Frontal cortex (tissue), 4 donors: ENCODE results near the gene KIF4B. TPM values are rescaled to one million over a fixed set of nuclear protein-coding genes. Genes with fewer than 3 reads are reported as not detected.
"Not testable (repeated sequence)": the region's sequence is repeated elsewhere in the genome, so short reads cannot be mapped to it uniquely, and the experiment has no call there.

Experiments used
- DNase-seq, 2 donors: peaks; one replicate each; pipeline ENCODE4 v3.0.0; 2012; ENCODE audit warnings: low spot score in 2 of 2
- FAIRE-seq: peaks from 2 replicates; lab custom pipeline; 2012; peaks lifted over from hg19 to GRCh38; lab: Jason Lieb, UNC
- total RNA-seq: library from RNA; depleted of rRNA; stranded (reverse); fragments of >200 nt; gene quantifications from one replicate; pipeline ENCODE4 v1.2.3, GENCODE V29; 2014
- donor health status: control.
- donor health status: control.
- donor health status: control.

KIF4B gene
- 0.41 TPM for total RNA-seq

- FAIRE-seq (no peak), DNase-seq (no peak)
Observed at GRCh38 chr5:155013526-155013925, at the start of gene KIF4B. Gene KIF4B, plus strand, starts transcription at chr5:155013755. Its CDS starts 105 bp downstream, at chr5:155013860.

GRCh38 chr5:154966081-154966841 is 47.3 kb upstream of the KIF4B start:
- peak in 1 of 2 donors; percentile 5 for DNase-seq
- FAIRE-seq = no peak

GRCh38 chr5:154966874-154967273 is 46.7 kb upstream of the KIF4B start:
- DNase-seq (no peak), FAIRE-seq (no peak)

- DNase-seq = peak in 1 of 2 donors; percentile 18
- FAIRE-seq = no peak
Observed at GRCh38 chr5:154967421-154968024, 46.0 kb upstream of the KIF4B start.

- no peak for DNase-seq
- no peak for FAIRE-seq
Observed at GRCh38 chr5:154968953-154969352, 44.6 kb upstream of the KIF4B start.

GRCh38 chr5:154970759-154971158 is 42.8 kb upstream of the KIF4B start:
- no peak for FAIRE-seq

GRCh38 chr5:154971501-154971900 is 42.1 kb upstream of the KIF4B start:
- no peak for DNase-seq

More at GRCh38 chr5:154970759-154971158, 42.8 kb upstream of the KIF4B start:
- no peak for DNase-seq

GRCh38 chr5:154972476-154973080 is 41.0 kb upstream of the KIF4B start:
- no peak for FAIRE-seq
- peak; percentile 10 to 19 for DNase-seq

More at GRCh38 chr5:154971501-154971900, 42.1 kb upstream of the KIF4B start:
- FAIRE-seq = no peak

GRCh38 chr5:154976082-154976481 is 37.5 kb upstream of the KIF4B start:
- not testable (repeated sequence) for DNase-seq, FAIRE-seq

GRCh38 chr5:154977409-154977808 is 36.1 kb upstream of the KIF4B start:
- FAIRE-seq (no peak), DNase-seq (no peak)

- not testable (repeated sequence) for DNase-seq, FAIRE-seq
Observed at GRCh38 chr5:154978294-154978693, 35.3 kb upstream of the KIF4B start.

- no peak for DNase-seq
- FAIRE-seq = no peak
Observed at GRCh38 chr5:154984946-154985516, 28.5 kb upstream of the KIF4B start.

GRCh38 chr5:154986151-154986550 is 27.4 kb upstream of the KIF4B start:
- DNase-seq (no peak), FAIRE-seq (no peak)

- DNase-seq (no peak), FAIRE-seq (no peak)
Observed at GRCh38 chr5:154989626-154990025, 23.9 kb upstream of the KIF4B start.

- DNase-seq (no peak), FAIRE-seq (no peak)
Observed at GRCh38 chr5:154993461-154993860, 20.1 kb upstream of the KIF4B start.

- DNase-seq (no peak), FAIRE-seq (no peak)
Observed at GRCh38 chr5:154995679-154996078, 17.9 kb upstream of the KIF4B start.

- DNase-seq = no peak
- no peak for FAIRE-seq
Observed at GRCh38 chr5:154997746-154998145, 15.8 kb upstream of the KIF4B start.

GRCh38 chr5:154999865-155000264 is 13.7 kb upstream of the KIF4B start:
- no peak for DNase-seq
- FAIRE-seq = no peak

- DNase-seq (no peak), FAIRE-seq (no peak)
Observed at GRCh38 chr5:155001523-155001922, 12.0 kb upstream of the KIF4B start.

- not testable (repeated sequence) for DNase-seq, FAIRE-seq
Observed at GRCh38 chr5:155002722-155003121, 10.8 kb upstream of the KIF4B start.
